ENCODE data around the gene TMEFF1.

DNA sequence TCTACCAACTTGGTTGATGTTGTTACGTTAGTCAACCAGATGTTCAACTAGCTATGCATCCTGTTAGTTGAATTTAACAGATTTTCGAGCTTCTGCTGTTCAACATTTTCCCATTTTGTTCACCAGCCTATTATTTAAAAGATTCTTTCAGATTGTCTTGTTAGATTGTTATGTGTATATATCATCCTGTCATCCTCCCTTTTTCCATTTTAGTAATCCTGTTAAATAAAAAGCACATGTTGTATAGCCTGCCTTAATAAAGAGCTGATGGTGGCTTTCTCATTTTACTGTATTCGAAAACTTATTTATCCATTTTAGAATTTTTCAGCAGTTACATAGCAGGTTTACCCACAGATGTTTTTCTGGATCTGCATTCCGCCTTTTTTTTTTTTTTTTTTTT is 4.3 kb downstream of the TMEFF1 start:
- no peak for TF ChIP-seq CTCF (IDR thresholded peaks at IDR 0.05)
- no peak for TF ChIP-seq POLR2A (IDR thresholded peaks at IDR 0.05)
- no peak for TF ChIP-seq POLR2AphosphoS5 (IDR thresholded peaks at IDR 0.05)
- TF ChIP-seq EP300 (IDR thresholded peaks at IDR 0.05): no peak

Data from gastroesophageal sphincter (tissue), 3 donors.